Panc1 (cell line): Measurements from ENCODE around the gene GRIK3. TPM values are rescaled to one million over a fixed set of nuclear protein-coding genes. Genes with fewer than 3 reads are reported as not detected.

Experiments used
- ATAC-seq: fragments of 200-7000 bp; cut with Tn5 transposase; 2 replicates; pipeline ENCODE4 v1.9.1; 2020; ENCODE audit warnings: mild to moderate bottlenecking, moderate library complexity
- BruUV-seq: library from RNA; stranded (reverse); fragments of 400-500 nt; replicated peaks from 2 replicates; lab custom pipeline; 2021; lab: Mats Ljungman, UMichigan
- CTCF ChIA-PET: fragments of 300-600 bp; sonication (Branson Sonifier 250); formaldehyde crosslinking; loops from one replicate; lab custom pipeline; 2022; ENCODE audit warnings: antibody characterized with exemption; lab: Charles Lee
- POLR2A ChIA-PET: fragments of 300-600 bp; sonication (Branson Sonifier 250); formaldehyde crosslinking; loops from one replicate; lab custom pipeline; 2022; ENCODE audit warnings: antibody characterized with exemption; lab: Charles Lee
- DNase-seq: peaks from one replicate; pipeline ENCODE4 v3.0.0-alpha.2; 2010; ENCODE audit warnings: low read depth, low spot score
- H3K27ac ChIP-seq: 2 replicates; pipeline ENCODE4 v1.5.1; 2011; ENCODE audit warnings: mild to moderate bottlenecking, low read length, inconsistent platforms
- H3K27me3 ChIP-seq: fragments of 200-500 bp; sonication (Bioruptor generic); 2 replicates; pipeline ENCODE4 v1.6.0; 2014; ENCODE audit warnings: low read length, inconsistent platforms; ENCODE audit not compliant: control insufficient read depth, insufficient read depth
- H3K36me3 ChIP-seq: fragments of 200-500 bp; sonication (Bioruptor generic); 2 replicates; pipeline ENCODE4 v1.5.1; 2014; ENCODE audit warnings: inconsistent platforms, mild to moderate bottlenecking, low read length, moderate library complexity; ENCODE audit not compliant: control insufficient read depth, insufficient read depth
- H3K4me1 ChIP-seq: 2 replicates; pipeline ENCODE4 v1.5.1; 2011; ENCODE audit warnings: inconsistent platforms, mild to moderate bottlenecking, low read length, moderate library complexity; ENCODE audit not compliant: control insufficient read depth, insufficient read depth
- H3K4me3 ChIP-seq, 2 experiments: 2 replicates each; pipeline ENCODE4 v1.5.1; 2011 to 2012; ENCODE audit warnings: low read depth in 2 of 2, low read length in 2 of 2, mild to moderate bottlenecking in 2 of 2, inconsistent platforms in 1 of 2, moderate library complexity in 1 of 2
- H3K9me3 ChIP-seq: fragments of 200-500 bp; sonication (Bioruptor generic); 2 replicates; pipeline ENCODE4 v1.5.1; 2014; ENCODE audit warnings: low read depth, mild to moderate bottlenecking, inconsistent platforms, low read length, moderate library complexity; ENCODE audit not compliant: control insufficient read depth, insufficient read depth
- CTCF ChIP-seq: fragments of 450-650 bp; IDR thresholded peaks from 2 replicates; pipeline ENCODE4 v1.5.1; 2017; ENCODE audit warnings: mild to moderate bottlenecking
- POLR2AphosphoS5 ChIP-seq: IDR thresholded peaks from 2 replicates; pipeline ENCODE4 v1.6.1; 2012; ENCODE audit warnings: mild to moderate bottlenecking, low read depth, low read length, moderate library complexity
- SIN3A ChIP-seq: IDR thresholded peaks from 2 replicates; pipeline ENCODE4 v1.6.1; 2012; ENCODE audit warnings: low read depth, mild to moderate bottlenecking, low read length, moderate library complexity, borderline replicate concordance; ENCODE audit not compliant: insufficient read depth
- TCF7L2 ChIP-seq: IDR thresholded peaks from 2 replicates; pipeline ENCODE4 v1.6.1; 2011; ENCODE audit warnings: mild to moderate bottlenecking, low read depth, low read length, inconsistent platforms
- in situ Hi-C: cut with HindIII; loops from 2 replicates; pipeline ENCODE4 v1.10.0; 2016; ENCODE audit warnings: low sequenced_read_pairs, low pct_unique_long_range_greater_than_20kb
- intact Hi-C: fragments of 100-400 bp; cut with micrococcal nuclease; formaldehyde crosslinking; loops from one replicate; pipeline ENCODE4 v1.10.0; 2022; ENCODE audit not compliant: unreplicated experiment
- total RNA-seq: library from RNA; stranded (reverse); gene quantifications from one replicate; pipeline ENCODE4 v1.2.1, GENCODE V29; 2021; ENCODE audit not compliant: unreplicated experiment
- TF ChIP-seq, protein P1 (sequence below), 2 experiments: IDR thresholded peaks; 2 replicates each; pipeline ENCODE4 v1.6.1; 2011 to 2012; ENCODE audit warnings: low read depth in 2 of 2, control low read depth in 1 of 2, low read length in 1 of 2, mild to moderate bottlenecking in 1 of 2, moderate library complexity in 1 of 2; ENCODE audit not compliant: insufficient read depth in 1 of 2

GRIK3 gene
- total RNA-seq, 1 experiment from 2014 or later, result not detected

DNA sequence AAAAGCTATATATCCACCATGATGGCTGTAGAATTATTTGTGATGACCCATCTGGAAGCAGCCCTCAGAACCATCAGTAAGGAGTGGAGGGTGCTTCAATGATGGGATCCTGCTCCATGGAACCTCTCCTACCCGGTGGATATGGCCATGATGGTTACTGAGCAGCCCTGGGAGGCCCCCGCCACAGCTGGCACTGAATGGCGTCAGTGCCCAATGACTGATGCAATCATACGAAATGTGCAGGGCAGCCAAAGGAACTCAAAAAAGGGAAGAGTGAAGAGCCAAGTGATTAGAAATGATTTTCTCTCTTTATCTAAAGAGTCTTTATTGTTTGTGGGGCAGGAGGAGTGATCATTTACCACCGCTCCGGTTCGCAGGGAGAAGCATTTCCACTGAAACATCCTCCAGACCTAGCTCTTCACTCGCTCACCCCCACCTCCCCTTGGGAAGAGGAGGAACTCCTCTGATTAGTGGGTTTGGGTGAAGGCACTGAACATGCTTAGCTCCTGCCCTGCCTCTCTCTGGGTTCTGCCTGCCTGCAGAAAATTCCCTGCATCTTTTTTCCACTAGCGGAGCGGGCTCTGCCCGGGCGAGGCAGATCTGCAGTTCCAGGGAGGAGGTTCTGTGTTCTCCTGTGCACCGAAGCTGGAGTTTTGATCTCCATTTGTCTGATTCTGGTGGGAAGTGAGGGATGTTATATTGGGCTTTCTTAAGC lies 260.3 kb downstream of the GRIK3 start:
- ATAC-seq, result no peak
- ChIA-PET CTCF (no interaction called here), POLR2A (no interaction called here)
- Histone ChIP-seq H3K27me3 (peaks cover 6% of the 10 kb centered on the region; the same call in 1 of the 2 replicates), H3K27ac (no peak overlapping the region), H3K4me3 (no peak overlapping the region), H3K36me3 (no peaks in the 10 kb centered on the region), H3K9me3 (no peaks in the 10 kb centered on the region), H3K4me1 (no peaks in the 10 kb centered on the region)
- intact Hi-C loops, result loop anchor here (10.0 kb wide), 1 partner anchor 1969 kb away; no protein-coding TSS in a partner anchor
- no peak for DNase-seq
- no TSS peak for BruUV-seq
- no peak for TF ChIP-seq TCF7L2
- TF ChIP-seq, protein P1, sequence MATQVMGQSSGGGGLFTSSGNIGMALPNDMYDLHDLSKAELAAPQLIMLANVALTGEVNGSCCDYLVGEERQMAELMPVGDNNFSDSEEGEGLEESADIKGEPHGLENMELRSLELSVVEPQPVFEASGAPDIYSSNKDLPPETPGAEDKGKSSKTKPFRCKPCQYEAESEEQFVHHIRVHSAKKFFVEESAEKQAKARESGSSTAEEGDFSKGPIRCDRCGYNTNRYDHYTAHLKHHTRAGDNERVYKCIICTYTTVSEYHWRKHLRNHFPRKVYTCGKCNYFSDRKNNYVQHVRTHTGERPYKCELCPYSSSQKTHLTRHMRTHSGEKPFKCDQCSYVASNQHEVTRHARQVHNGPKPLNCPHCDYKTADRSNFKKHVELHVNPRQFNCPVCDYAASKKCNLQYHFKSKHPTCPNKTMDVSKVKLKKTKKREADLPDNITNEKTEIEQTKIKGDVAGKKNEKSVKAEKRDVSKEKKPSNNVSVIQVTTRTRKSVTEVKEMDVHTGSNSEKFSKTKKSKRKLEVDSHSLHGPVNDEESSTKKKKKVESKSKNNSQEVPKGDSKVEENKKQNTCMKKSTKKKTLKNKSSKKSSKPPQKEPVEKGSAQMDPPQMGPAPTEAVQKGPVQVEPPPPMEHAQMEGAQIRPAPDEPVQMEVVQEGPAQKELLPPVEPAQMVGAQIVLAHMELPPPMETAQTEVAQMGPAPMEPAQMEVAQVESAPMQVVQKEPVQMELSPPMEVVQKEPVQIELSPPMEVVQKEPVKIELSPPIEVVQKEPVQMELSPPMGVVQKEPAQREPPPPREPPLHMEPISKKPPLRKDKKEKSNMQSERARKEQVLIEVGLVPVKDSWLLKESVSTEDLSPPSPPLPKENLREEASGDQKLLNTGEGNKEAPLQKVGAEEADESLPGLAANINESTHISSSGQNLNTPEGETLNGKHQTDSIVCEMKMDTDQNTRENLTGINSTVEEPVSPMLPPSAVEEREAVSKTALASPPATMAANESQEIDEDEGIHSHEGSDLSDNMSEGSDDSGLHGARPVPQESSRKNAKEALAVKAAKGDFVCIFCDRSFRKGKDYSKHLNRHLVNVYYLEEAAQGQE (IDR thresholded peaks at IDR 0.05; ENCODE audit: insufficient read depth in 1 of 2, low read depth in 2 of 2, low read length in 1 of 2), result no peak
- no peak for TF ChIP-seq SIN3A
- TF ChIP-seq CTCF, result no peak
- no peak for TF ChIP-seq POLR2AphosphoS5
- in situ Hi-C loops, result no loop called here

- Histone ChIP-seq H3K36me3 (no peaks in the 10 kb centered on the region), H3K27me3 (peaks cover 6% of the 10 kb centered on the region; the same call in 1 of the 2 replicates), H3K4me1 (no peaks in the 10 kb centered on the region), H3K9me3 (no peaks in the 10 kb centered on the region), H3K4me3 (no peak overlapping the region), H3K27ac (no peak overlapping the region)
- ATAC-seq (no peak), DNase-seq (no peak)
- no peak for TF ChIP-seq CTCF
- TF ChIP-seq TCF7L2, result no peak
- TF ChIP-seq POLR2AphosphoS5, result no peak
- TF ChIP-seq, protein P1 (IDR thresholded peaks at IDR 0.05; ENCODE audit: insufficient read depth in 1 of 2, low read depth in 2 of 2, low read length in 1 of 2), result no peak
- TF ChIP-seq SIN3A, result no peak
- ChIA-PET CTCF (no interaction called here), POLR2A (no interaction called here)
- in situ Hi-C loops, result no loop called here
- intact Hi-C loops, result loop anchor here (10.0 kb wide), 1 partner anchor 1968 kb away; no protein-coding TSS in a partner anchor
- BruUV-seq, result no TSS peak
Measured at GRCh38 chr1:36772647-36773495, 261.4 kb downstream of the GRIK3 start.
